ENCODE data around the gene SYTL1.

DNA sequence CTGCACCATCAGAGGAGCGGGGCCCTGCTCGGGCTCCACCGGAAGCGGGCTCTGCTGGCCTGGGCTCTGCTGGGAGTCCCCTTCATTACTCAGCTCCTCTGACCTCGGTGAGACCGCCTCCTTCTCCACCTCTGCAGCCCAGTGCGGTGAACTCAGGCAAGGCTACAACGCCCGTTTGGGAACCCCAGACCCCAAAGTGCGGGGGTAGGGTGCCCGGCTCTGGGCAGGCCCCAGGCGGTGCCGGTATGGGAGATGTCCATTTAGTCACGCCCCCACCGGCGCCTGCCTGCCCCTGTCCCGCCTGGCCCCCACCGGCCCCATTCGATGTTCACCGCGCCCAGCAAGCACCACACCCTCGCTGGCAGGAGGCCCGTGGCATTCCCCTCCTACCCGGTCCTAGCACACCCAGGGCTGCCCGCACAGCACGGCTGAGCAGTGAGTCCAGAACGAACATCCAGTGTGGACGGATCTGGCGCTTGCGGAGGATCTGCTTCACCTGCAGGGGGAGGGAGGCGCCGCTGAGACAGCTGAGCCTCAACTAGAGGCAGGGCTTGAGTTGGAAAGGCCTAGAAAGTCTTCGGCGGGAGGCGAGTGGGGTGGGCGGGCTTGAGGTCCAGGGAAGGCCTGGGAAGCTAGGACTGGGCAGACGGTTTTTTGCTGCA, 14.9 kb downstream of the SYTL1 start:
- TF ChIP-seq EZH2 (IDR thresholded peaks at IDR 0.05; ENCODE audit: insufficient read depth, poor library complexity, severe bottlenecking), result no peak
- TF ChIP-seq EZH2phosphoT487 (IDR thresholded peaks at IDR 0.05; ENCODE audit: insufficient read depth, low read depth), result no peak

Measured in GM23248 (cell line).